ENCODE measurements around the gene CSRP3. TPM values are rescaled to one million over a fixed set of nuclear protein-coding genes. Genes with fewer than 3 reads are reported as not detected.

CSRP3 gene
- total RNA-seq, 1 experiment from 2014 or later = not detected

- no TSS peak for BruUV-seq (replicated peaks)
- TF ChIP-seq EZH2 (IDR thresholded peaks at IDR 0.05; ENCODE audit: low read depth) = no peak
- no peak for TF ChIP-seq CTCF (conservative IDR thresholded peaks at IDR 0.05)
- H3K27me3 ChIP-seq (ENCODE audit: insufficient read depth, low read depth) = no peaks in the 10 kb centered on the region
- no peak overlapping the region for H3K4me2 ChIP-seq
- H4K20me1 ChIP-seq (ENCODE audit: insufficient read depth) = no peaks in the 10 kb centered on the region
- no peak overlapping the region for H2AFZ ChIP-seq
- H3K9me3 ChIP-seq (ENCODE audit: insufficient read depth, low read depth) = no peaks in the 10 kb centered on the region
- H3K4me3 ChIP-seq = no peak overlapping the region
- H3F3A ChIP-seq (ENCODE audit: insufficient read depth, low read depth) = no peaks in the 10 kb centered on the region
- intact Hi-C loops (cut with micrococcal nuclease; ENCODE audit: unreplicated experiment) = no loop called here
- POLR2A ChIA-PET (ENCODE audit: unreplicated experiment) = no interaction called here
- no peaks in the 10 kb centered on the region for H3K4me1 ChIP-seq (replicated peaks; ENCODE audit: insufficient read depth)
- no peaks in the 10 kb centered on the region for H3K79me2 ChIP-seq (ENCODE audit: low read depth)
- CTCF ChIA-PET = no interaction called here
- no peak overlapping the region for H3K27ac ChIP-seq
- no peak for DNase-seq
- H3K9me2 ChIP-seq (ENCODE audit: insufficient read depth) = no peaks in the 10 kb centered on the region
- no peaks in the 10 kb centered on the region for H3K36me3 ChIP-seq (ENCODE audit: low read depth)
Measured at GRCh38 chr11:19209617-19210370, 8.0 kb upstream of the CSRP3 start.

- no peak for TF ChIP-seq EZH2 (IDR thresholded peaks at IDR 0.05; ENCODE audit: low read depth)
- TF ChIP-seq CTCF (conservative IDR thresholded peaks at IDR 0.05) = no peak
- Histone ChIP-seq H3K36me3 (ENCODE audit: low read depth) (no peaks in the 10 kb centered on the region), H3K27ac (no peak overlapping the region), H3K27me3 (ENCODE audit: insufficient read depth, low read depth) (no peaks in the 10 kb centered on the region), H2AFZ (no peak overlapping the region), H3K79me2 (ENCODE audit: low read depth) (no peaks in the 10 kb centered on the region), H3K4me1 (replicated peaks; ENCODE audit: insufficient read depth) (no peaks in the 10 kb centered on the region), H3K9me2 (ENCODE audit: insufficient read depth) (no peaks in the 10 kb centered on the region), H4K20me1 (ENCODE audit: insufficient read depth) (no peaks in the 10 kb centered on the region), H3K9me3 (ENCODE audit: insufficient read depth, low read depth) (no peaks in the 10 kb centered on the region), H3K4me2 (no peak overlapping the region), H3K4me3 (no peak overlapping the region), H3F3A (ENCODE audit: insufficient read depth, low read depth) (no peaks in the 10 kb centered on the region)
- DNase-seq = no peak
- BruUV-seq (replicated peaks) = no TSS peak
- POLR2A ChIA-PET (ENCODE audit: unreplicated experiment) = interaction anchor here (0.7 kb wide), 1 partner anchor 30 kb away, joined by 4 read pairs; no protein-coding TSS in a partner anchor
- CTCF ChIA-PET = no interaction called here
- intact Hi-C loops (cut with micrococcal nuclease; ENCODE audit: unreplicated experiment) = no loop called here
Measured at GRCh38 chr11:19208959-19209546, 7.3 kb upstream of the CSRP3 start.

- BruUV-seq (replicated peaks) = no TSS peak
- no peaks in the 10 kb centered on the region for H3K9me3 ChIP-seq (ENCODE audit: insufficient read depth, low read depth)
- H3K79me2 ChIP-seq (ENCODE audit: low read depth) = no peaks in the 10 kb centered on the region
- no peak overlapping the region for H3K4me3 ChIP-seq
- CTCF ChIA-PET = no interaction called here
- H3F3A ChIP-seq (ENCODE audit: insufficient read depth, low read depth) = no peaks in the 10 kb centered on the region
- H3K4me1 ChIP-seq (replicated peaks; ENCODE audit: insufficient read depth) = no peaks in the 10 kb centered on the region
- H3K9me2 ChIP-seq (ENCODE audit: insufficient read depth) = no peaks in the 10 kb centered on the region
- POLR2A ChIA-PET (ENCODE audit: unreplicated experiment) = no interaction called here
- H3K27ac ChIP-seq = no peak overlapping the region
- no peak for DNase-seq
- no peaks in the 10 kb centered on the region for H3K27me3 ChIP-seq (ENCODE audit: insufficient read depth, low read depth)
- no peaks in the 10 kb centered on the region for H3K36me3 ChIP-seq (ENCODE audit: low read depth)
- H3K4me2 ChIP-seq = no peak overlapping the region
- intact Hi-C loops (cut with micrococcal nuclease; ENCODE audit: unreplicated experiment) = no loop called here
- no peaks in the 10 kb centered on the region for H4K20me1 ChIP-seq (ENCODE audit: insufficient read depth)
- TF ChIP-seq EZH2 (IDR thresholded peaks at IDR 0.05; ENCODE audit: low read depth) (no peak), CTCF (conservative IDR thresholded peaks at IDR 0.05) (no peak)
- H2AFZ ChIP-seq = no peak overlapping the region
Measured at GRCh38 chr11:19208181-19208580, 6.4 kb upstream of the CSRP3 start.
